Ovary (tissue), 3 donors: ENCODE measurements around the gene RAB27B.

ENCODE experiments used
- EP300 ChIP-seq: sonication (generic); formaldehyde crosslinking; IDR thresholded peaks from one replicate; pipeline ENCODE4 v1.6.1; 2017; ENCODE audit warnings: antibody characterized with exemption
- POLR2A ChIP-seq: fragments of 450-650 bp; IDR thresholded peaks from one replicate; pipeline ENCODE4 v1.6.1; 2017; ENCODE audit warnings: antibody characterized with exemption, mild to moderate bottlenecking, moderate library complexity
- TF ChIP-seq, protein P1 (sequence below), 3 donors: fragments of 450-650 bp in 2 of 3; fragments of 200-600 bp in 1 of 3; IDR thresholded peaks; one replicate each; pipeline versions ENCODE4 v1.5.1 to v1.8.0; 2016 to 2022; ENCODE audit warnings: antibody characterized with exemption in 3 of 3, mild to moderate bottlenecking in 1 of 3
- donor health status: DM: no; HTN: no; CAD: no.

DNA sequence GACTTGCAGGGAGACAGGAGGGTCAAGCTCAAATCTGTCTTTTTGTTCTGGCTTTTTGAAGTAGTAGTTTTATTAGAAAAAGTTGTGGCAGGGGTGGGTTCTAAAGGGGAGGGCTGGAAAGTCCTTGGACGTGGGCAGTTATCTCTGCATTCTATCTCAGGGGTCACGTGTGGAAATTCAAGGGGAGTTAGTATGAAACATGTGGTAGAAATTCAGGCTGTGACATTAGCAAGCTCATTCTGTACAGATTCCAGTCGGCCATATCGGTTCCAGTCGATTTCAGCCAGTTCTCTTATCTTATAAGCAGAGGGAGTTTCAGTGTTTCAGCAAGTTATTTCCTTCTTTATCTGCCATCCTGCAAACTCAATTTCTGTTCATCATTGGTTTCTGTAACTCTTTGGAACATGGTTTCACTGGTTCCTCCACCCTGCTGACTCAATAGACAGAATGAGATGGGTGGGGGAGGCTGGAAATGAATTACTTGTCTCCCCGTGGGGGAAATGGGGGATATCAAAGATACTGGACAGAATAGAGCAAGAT is 53.0 kb downstream of the RAB27B start:
- TF ChIP-seq, protein P1, sequence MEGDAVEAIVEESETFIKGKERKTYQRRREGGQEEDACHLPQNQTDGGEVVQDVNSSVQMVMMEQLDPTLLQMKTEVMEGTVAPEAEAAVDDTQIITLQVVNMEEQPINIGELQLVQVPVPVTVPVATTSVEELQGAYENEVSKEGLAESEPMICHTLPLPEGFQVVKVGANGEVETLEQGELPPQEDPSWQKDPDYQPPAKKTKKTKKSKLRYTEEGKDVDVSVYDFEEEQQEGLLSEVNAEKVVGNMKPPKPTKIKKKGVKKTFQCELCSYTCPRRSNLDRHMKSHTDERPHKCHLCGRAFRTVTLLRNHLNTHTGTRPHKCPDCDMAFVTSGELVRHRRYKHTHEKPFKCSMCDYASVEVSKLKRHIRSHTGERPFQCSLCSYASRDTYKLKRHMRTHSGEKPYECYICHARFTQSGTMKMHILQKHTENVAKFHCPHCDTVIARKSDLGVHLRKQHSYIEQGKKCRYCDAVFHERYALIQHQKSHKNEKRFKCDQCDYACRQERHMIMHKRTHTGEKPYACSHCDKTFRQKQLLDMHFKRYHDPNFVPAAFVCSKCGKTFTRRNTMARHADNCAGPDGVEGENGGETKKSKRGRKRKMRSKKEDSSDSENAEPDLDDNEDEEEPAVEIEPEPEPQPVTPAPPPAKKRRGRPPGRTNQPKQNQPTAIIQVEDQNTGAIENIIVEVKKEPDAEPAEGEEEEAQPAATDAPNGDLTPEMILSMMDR (IDR thresholded peaks at IDR 0.05): no peak
- TF ChIP-seq POLR2A (no peak), EP300 (no peak)
